HCT116 (cell line): ENCODE results near the gene LRBA. TPM values are rescaled to one million over a fixed set of nuclear protein-coding genes. Genes with fewer than 3 reads are reported as not detected.

Source experiments
- ATAC-seq: fragments of 200-7000 bp; cut with Tn5 transposase; 2 replicates; pipeline ENCODE4 v1.9.1; 2020; ENCODE audit warnings: mild to moderate bottlenecking, moderate library complexity
- Bru-seq: library from RNA; stranded (reverse); fragments of 400-500 nt; gene quantifications from one replicate; lab custom pipeline; 2021; lab: Mats Ljungman, UMichigan
- BruChase-seq, 2 experiments: library from RNA; stranded (reverse); fragments of 400-500 nt; gene quantifications; one replicate each; lab custom pipeline; 2021; lab: Mats Ljungman, UMichigan
- BruUV-seq: library from RNA; stranded (reverse); fragments of 400-500 nt; replicated peaks from 2 replicates; lab custom pipeline; 2021; lab: Mats Ljungman, UMichigan
- CTCF ChIA-PET: fragments of 300-600 bp; sonication (Branson Sonifier 250); formaldehyde crosslinking; loops from one replicate; lab custom pipeline; 2021; ENCODE audit warnings: antibody characterized with exemption; lab: Charles Lee
- POLR2A ChIA-PET: fragments of 300-600, 350-600 bp; sonication (Branson Sonifier 250); formaldehyde crosslinking; loops from one replicate; lab custom pipeline; 2021; ENCODE audit warnings: antibody characterized with exemption; lab: Charles Lee
- RAD21 ChIA-PET, 2 experiments: fragments of 300-600 bp; sonication (Branson Sonifier 250); formaldehyde crosslinking; loops; one replicate each; lab custom pipeline; 2023; ENCODE audit warnings: low total read pairs in 2 of 2; ENCODE audit not compliant: uncharacterized antibody in 2 of 2, unreplicated experiment in 2 of 2, low non-redundant PET in 1 of 2; lab: Charles Lee
- DNase-seq: peaks from one replicate; pipeline ENCODE4 v3.0.0-alpha.2; 2010; ENCODE audit warnings: low read depth, low spot score
- H2AFZ ChIP-seq: fragments of 200-600 bp; shearing (Covaris generic), sonication (generic); 2 replicates; pipeline ENCODE4 v1.6.1; 2017; ENCODE audit warnings: low read depth, mixed run types, mixed read lengths, antibody characterized with exemption, low read length; ENCODE audit not compliant: poor library complexity, severe bottlenecking
- H3K27ac ChIP-seq: 2 replicates; pipeline ENCODE4 v1.5.1; 2012; ENCODE audit warnings: low read depth, low read length
- H3K27me3 ChIP-seq: fragments of 200-600 bp; sonication (generic); 2 replicates; pipeline ENCODE4 v1.6.1; 2016; ENCODE audit warnings: mixed run types, low read length, mixed read lengths; ENCODE audit not compliant: insufficient read depth
- H3K36me3 ChIP-seq, 2 experiments: fragments of 200-500 bp in 1 of 2; fragments of 200-600 bp in 1 of 2; sonication (Bioruptor generic) in 1 of 2; sonication (generic) in 1 of 2; 2 replicates each; pipeline versions ENCODE4 v1.5.1 to v1.6.1; 2014 to 2016; ENCODE audit warnings: low read length in 2 of 2, inconsistent platforms in 1 of 2, mixed read lengths in 1 of 2, mixed run types in 1 of 2; ENCODE audit not compliant: insufficient read depth in 2 of 2, control insufficient read depth in 1 of 2
- H3K4me1 ChIP-seq, 2 experiments: fragments of 200-600 bp in 1 of 2; sonication (generic) in 1 of 2; 2 replicates each; pipeline versions ENCODE4 v1.5.1 to v1.6.1; 2012 to 2017; ENCODE audit warnings: low read length in 2 of 2, inconsistent platforms in 1 of 2, mild to moderate bottlenecking in 1 of 2, mixed read lengths in 1 of 2, mixed run types in 1 of 2, moderate library complexity in 1 of 2; ENCODE audit not compliant: insufficient read depth in 2 of 2, control insufficient read depth in 1 of 2
- H3K4me2 ChIP-seq: fragments of 200-600 bp; sonication (generic); 2 replicates; pipeline ENCODE4 v1.6.1; 2017; ENCODE audit warnings: mixed run types, low read length, mixed read lengths
- H3K4me3 ChIP-seq, 2 experiments: fragments of 200-600 bp in 1 of 2; sonication (generic) in 1 of 2; replicated peaks in 1 of 2; 2 replicates each; pipeline ENCODE4 v1.5.1; 2011 to 2016; ENCODE audit warnings: low read length in 2 of 2, control low read depth in 1 of 2, low read depth in 1 of 2, mild to moderate bottlenecking in 1 of 2, mixed read lengths in 1 of 2, mixed run types in 1 of 2
- H3K79me2 ChIP-seq: fragments of 200-600 bp; sonication (generic); 2 replicates; pipeline ENCODE4 v1.6.1; 2017; ENCODE audit warnings: mild to moderate bottlenecking, mixed run types, low read length, moderate library complexity, mixed read lengths; ENCODE audit not compliant: insufficient read depth
- H3K9ac ChIP-seq: fragments of 200-600 bp; sonication (generic); 2 replicates; pipeline ENCODE4 v1.6.1; 2016; ENCODE audit warnings: low read length, mixed read lengths
- H3K9me2 ChIP-seq: fragments of 200-600 bp; sonication (generic), shearing (Covaris generic); 2 replicates; pipeline ENCODE4 v1.6.1; 2017; ENCODE audit warnings: mixed run types, mild to moderate bottlenecking, moderate library complexity; ENCODE audit not compliant: insufficient read depth
- H3K9me3 ChIP-seq, 2 experiments: fragments of 200-500 bp in 1 of 2; fragments of 200-600 bp in 1 of 2; sonication (Bioruptor generic) in 1 of 2; sonication (generic) in 1 of 2; 2 replicates each; pipeline ENCODE4 v1.6.1; 2014 to 2017; ENCODE audit warnings: low read length in 2 of 2, mixed read lengths in 2 of 2, inconsistent platforms in 1 of 2, low read depth in 1 of 2, mild to moderate bottlenecking in 1 of 2, mixed run types in 1 of 2, moderate library complexity in 1 of 2; ENCODE audit not compliant: control insufficient read depth in 1 of 2, insufficient read depth in 1 of 2
- H4K20me1 ChIP-seq: fragments of 200-600 bp; sonication (generic), shearing (Covaris generic); 2 replicates; pipeline ENCODE4 v1.6.1; 2017; ENCODE audit warnings: mixed run types, mild to moderate bottlenecking, moderate library complexity; ENCODE audit not compliant: insufficient read depth
- CEBPB ChIP-seq: IDR thresholded peaks from 2 replicates; pipeline ENCODE4 v1.6.1; 2012; ENCODE audit warnings: low read depth
- ELF1 ChIP-seq: IDR thresholded peaks from 2 replicates; pipeline ENCODE4 v1.6.1; 2012; ENCODE audit warnings: low read depth, borderline replicate concordance
- POLR2A ChIP-seq: IDR thresholded peaks from 2 replicates; pipeline ENCODE4 v1.7.0; 2011; ENCODE audit warnings: borderline replicate concordance; ENCODE audit not compliant: insufficient read depth, insufficient read length; ENCODE audit errors: extremely low read depth
- POLR2AphosphoS5 ChIP-seq: IDR thresholded peaks from 2 replicates; pipeline ENCODE4 v1.6.1; 2011; ENCODE audit warnings: mild to moderate bottlenecking, low read depth, low read length, moderate library complexity
- SP1 ChIP-seq: IDR thresholded peaks from 2 replicates; pipeline ENCODE4 v1.6.1; 2012; ENCODE audit warnings: low read depth
- TCF7L2 ChIP-seq: IDR thresholded peaks from 2 replicates; pipeline ENCODE4 v1.7.0; 2011; ENCODE audit warnings: borderline replicate concordance, inconsistent platforms; ENCODE audit not compliant: insufficient read depth, insufficient read length; ENCODE audit errors: extremely low read depth
- YY1 ChIP-seq: IDR thresholded peaks from 2 replicates; pipeline ENCODE4 v1.6.1; 2011; ENCODE audit warnings: low read length, low read depth, moderate library complexity, mild to moderate bottlenecking; ENCODE audit not compliant: insufficient replicate concordance; ENCODE audit errors: extremely low read depth
- ZFX ChIP-seq: fragments of 450-650 bp; IDR thresholded peaks from 2 replicates; pipeline ENCODE4 v1.6.1; 2017
- intact Hi-C: fragments of 100-400 bp; cut with micrococcal nuclease; formaldehyde crosslinking; loops from 2 replicates; pipeline ENCODE4 v1.10.0; 2022
- long read RNA-seq: library from polyadenylated mRNA; unstranded; transcript quantifications from one replicate; pipeline ENCODE4 v2.0.0, GENCODE V29; 2021; ENCODE audit not compliant: unreplicated experiment
- polyA plus RNA-seq: library from polyadenylated mRNA; unstranded; fragments of >200 nt; gene quantifications from 2 replicates; pipeline ENCODE4 v1.2.1, GENCODE V29; 2012; ENCODE audit warnings: missing spikeins
- total RNA-seq: library from RNA; stranded (reverse); gene quantifications from one replicate; pipeline ENCODE4 v1.2.1, GENCODE V29; 2021; ENCODE audit not compliant: unreplicated experiment
- TF ChIP-seq, protein P1 (sequence below): IDR thresholded peaks from 2 replicates; pipeline ENCODE4 v1.6.1; 2011; ENCODE audit warnings: mild to moderate bottlenecking, low read length, moderate library complexity; ENCODE audit not compliant: insufficient replicate concordance; ENCODE audit errors: extremely low read depth
- TF ChIP-seq, protein P2 (sequence below): IDR thresholded peaks from 2 replicates; pipeline ENCODE4 v1.6.1; 2012
- TF ChIP-seq, protein P3 (sequence below), 3 experiments: fragments of 200-600 bp in 1 of 3; sonication (generic) in 1 of 3; IDR thresholded peaks in 2 of 3; conservative IDR thresholded peaks in 1 of 3; 2 replicates each; pipeline ENCODE4 v1.5.1; 2012 to 2017; ENCODE audit warnings: low read depth in 2 of 3, low read length in 2 of 3, antibody characterized with exemption in 1 of 3, borderline replicate concordance in 1 of 3, control low read depth in 1 of 3, mild to moderate bottlenecking in 1 of 3, mixed read lengths in 1 of 3, mixed run types in 1 of 3, moderate library complexity in 1 of 3; ENCODE audit not compliant: insufficient read depth in 1 of 3
- TF ChIP-seq, protein P4 (sequence below): IDR thresholded peaks from 2 replicates; pipeline ENCODE4 v1.6.1; 2012

Gene LRBA, protein sequence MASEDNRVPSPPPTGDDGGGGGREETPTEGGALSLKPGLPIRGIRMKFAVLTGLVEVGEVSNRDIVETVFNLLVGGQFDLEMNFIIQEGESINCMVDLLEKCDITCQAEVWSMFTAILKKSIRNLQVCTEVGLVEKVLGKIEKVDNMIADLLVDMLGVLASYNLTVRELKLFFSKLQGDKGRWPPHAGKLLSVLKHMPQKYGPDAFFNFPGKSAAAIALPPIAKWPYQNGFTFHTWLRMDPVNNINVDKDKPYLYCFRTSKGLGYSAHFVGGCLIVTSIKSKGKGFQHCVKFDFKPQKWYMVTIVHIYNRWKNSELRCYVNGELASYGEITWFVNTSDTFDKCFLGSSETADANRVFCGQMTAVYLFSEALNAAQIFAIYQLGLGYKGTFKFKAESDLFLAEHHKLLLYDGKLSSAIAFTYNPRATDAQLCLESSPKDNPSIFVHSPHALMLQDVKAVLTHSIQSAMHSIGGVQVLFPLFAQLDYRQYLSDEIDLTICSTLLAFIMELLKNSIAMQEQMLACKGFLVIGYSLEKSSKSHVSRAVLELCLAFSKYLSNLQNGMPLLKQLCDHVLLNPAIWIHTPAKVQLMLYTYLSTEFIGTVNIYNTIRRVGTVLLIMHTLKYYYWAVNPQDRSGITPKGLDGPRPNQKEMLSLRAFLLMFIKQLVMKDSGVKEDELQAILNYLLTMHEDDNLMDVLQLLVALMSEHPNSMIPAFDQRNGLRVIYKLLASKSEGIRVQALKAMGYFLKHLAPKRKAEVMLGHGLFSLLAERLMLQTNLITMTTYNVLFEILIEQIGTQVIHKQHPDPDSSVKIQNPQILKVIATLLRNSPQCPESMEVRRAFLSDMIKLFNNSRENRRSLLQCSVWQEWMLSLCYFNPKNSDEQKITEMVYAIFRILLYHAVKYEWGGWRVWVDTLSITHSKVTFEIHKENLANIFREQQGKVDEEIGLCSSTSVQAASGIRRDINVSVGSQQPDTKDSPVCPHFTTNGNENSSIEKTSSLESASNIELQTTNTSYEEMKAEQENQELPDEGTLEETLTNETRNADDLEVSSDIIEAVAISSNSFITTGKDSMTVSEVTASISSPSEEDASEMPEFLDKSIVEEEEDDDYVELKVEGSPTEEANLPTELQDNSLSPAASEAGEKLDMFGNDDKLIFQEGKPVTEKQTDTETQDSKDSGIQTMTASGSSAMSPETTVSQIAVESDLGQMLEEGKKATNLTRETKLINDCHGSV (N-terminal part only)
- total RNA-seq (79.8 TPM), Bru-seq, nascent RNA (percentile 91 among the genes with signal in this experiment), BruChase-seq, experiment 1, labeled RNA remaining after a 6-hour chase (percentile 79 among the genes with signal in this experiment), BruChase-seq, experiment 2, labeled RNA remaining after a 2-hour chase (percentile 77 among the genes with signal in this experiment)
- polyA plus RNA-seq, result 40.1 and 40.9 TPM in 2 replicates
- long read RNA-seq, partial matches to known transcripts, result 19 of 32 reads
- long read RNA-seq, other reads (novel, unspliced or antisense), result 11 of 32 reads

DNA sequence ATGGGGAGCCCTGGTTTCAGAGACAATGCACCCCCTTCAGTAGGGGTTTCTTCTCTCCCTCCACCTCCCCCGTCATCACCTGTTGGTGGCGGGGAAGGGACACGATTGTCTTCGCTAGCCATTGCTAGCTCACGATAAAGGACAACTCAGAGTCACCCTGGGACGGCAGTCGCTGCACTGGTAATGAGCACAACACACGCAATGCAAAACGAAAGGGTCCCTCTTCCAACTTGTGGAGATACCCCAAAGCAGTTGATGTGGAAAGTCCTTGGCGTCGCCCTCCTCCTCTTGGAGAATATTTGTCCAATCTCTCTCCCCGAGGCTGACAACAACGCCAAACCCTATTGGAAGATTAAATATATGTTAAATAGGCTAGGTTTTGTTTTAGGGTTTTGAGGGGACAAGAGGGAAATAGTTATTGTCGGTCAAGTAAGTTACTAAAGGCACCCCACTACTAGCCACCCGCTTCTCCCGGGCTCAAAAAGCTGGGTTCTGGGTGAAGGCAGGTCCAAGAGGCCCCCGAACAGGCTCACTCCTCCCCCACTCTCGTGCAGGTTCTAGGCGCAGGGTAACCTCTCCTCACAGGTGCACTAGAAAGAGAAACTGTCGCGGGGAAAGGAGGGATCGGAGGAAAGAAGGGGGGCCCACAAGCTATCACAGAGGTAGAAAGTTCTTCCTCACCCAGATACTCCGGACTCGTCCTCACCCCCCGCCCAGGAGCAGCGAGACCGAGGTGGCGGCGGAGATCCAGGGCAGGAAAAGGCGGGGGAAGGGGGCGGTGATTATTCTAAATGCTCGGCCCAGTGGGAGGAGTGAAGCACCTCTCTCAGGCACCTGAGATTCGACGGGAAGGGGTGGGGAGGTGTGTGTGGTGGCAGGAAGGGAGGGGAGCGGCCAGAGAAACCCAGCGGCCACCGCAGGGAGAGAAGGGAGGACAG lies at the start of gene LRBA:
LRBA (minus strand) TSS at position 764 of the 938 bp plus-strand sequence; CDS start at position 122, 642 bp downstream.
- Histone ChIP-seq H4K20me1 (peaks cover 9% of the 10 kb centered on the region; the same call in 1 of the 2 replicates), H3K79me2 (peaks cover 52% of the 10 kb centered on the region), H3K27ac (peak within 1 kb of the TSS; percentile 98), H3K4me2 (peak within 1 kb of the TSS; percentile 83), H3K9me3 (no peaks in the 10 kb centered on the region), H3K9me2 (no peaks in the 10 kb centered on the region), H3K4me1 (peaks cover 22 to 35% of the 10 kb centered on the region in 2 experiments), H2AFZ (peak within 1 kb of the TSS; percentile 87), H3K9ac (peak within 1 kb of the TSS; percentile 95), H3K4me3 (peak within 1 kb of the TSS; percentile 80 to 85), H3K36me3 (peaks cover 0 to 15% of the 10 kb centered on the region in 2 experiments; a peak in 2 of 4 replicates), H3K27me3 (no peaks in the 10 kb centered on the region)
- intact Hi-C loops, result no loop called here
- TF ChIP-seq POLR2AphosphoS5 (peak; percentile 78; the same call in 1 of the 2 replicates), ELF1 (no peak), TCF7L2 (peak; percentile 6), CEBPB (no peak), ZFX (no peak), SP1 (no peak), YY1 (peak; percentile 2), POLR2A (no peak)
- TF ChIP-seq, protein P1, sequence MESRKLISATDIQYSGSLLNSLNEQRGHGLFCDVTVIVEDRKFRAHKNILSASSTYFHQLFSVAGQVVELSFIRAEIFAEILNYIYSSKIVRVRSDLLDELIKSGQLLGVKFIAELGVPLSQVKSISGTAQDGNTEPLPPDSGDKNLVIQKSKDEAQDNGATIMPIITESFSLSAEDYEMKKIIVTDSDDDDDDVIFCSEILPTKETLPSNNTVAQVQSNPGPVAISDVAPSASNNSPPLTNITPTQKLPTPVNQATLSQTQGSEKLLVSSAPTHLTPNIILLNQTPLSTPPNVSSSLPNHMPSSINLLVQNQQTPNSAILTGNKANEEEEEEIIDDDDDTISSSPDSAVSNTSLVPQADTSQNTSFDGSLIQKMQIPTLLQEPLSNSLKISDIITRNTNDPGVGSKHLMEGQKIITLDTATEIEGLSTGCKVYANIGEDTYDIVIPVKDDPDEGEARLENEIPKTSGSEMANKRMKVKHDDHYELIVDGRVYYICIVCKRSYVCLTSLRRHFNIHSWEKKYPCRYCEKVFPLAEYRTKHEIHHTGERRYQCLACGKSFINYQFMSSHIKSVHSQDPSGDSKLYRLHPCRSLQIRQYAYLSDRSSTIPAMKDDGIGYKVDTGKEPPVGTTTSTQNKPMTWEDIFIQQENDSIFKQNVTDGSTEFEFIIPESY, result peak; percentile 1
- TF ChIP-seq, protein P2, sequence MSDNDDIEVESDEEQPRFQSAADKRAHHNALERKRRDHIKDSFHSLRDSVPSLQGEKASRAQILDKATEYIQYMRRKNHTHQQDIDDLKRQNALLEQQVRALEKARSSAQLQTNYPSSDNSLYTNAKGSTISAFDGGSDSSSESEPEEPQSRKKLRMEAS, result no peak
- TF ChIP-seq, protein P3, sequence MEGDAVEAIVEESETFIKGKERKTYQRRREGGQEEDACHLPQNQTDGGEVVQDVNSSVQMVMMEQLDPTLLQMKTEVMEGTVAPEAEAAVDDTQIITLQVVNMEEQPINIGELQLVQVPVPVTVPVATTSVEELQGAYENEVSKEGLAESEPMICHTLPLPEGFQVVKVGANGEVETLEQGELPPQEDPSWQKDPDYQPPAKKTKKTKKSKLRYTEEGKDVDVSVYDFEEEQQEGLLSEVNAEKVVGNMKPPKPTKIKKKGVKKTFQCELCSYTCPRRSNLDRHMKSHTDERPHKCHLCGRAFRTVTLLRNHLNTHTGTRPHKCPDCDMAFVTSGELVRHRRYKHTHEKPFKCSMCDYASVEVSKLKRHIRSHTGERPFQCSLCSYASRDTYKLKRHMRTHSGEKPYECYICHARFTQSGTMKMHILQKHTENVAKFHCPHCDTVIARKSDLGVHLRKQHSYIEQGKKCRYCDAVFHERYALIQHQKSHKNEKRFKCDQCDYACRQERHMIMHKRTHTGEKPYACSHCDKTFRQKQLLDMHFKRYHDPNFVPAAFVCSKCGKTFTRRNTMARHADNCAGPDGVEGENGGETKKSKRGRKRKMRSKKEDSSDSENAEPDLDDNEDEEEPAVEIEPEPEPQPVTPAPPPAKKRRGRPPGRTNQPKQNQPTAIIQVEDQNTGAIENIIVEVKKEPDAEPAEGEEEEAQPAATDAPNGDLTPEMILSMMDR (IDR thresholded peaks at IDR 0.05 in 2 of 3, conservative IDR thresholded peaks at IDR 0.05 in 1 of 3; ENCODE audit: borderline replicate concordance in 1 of 3, insufficient read depth in 1 of 3, low read depth in 2 of 3, low read length in 2 of 3), result no peak
- TF ChIP-seq, protein P4, sequence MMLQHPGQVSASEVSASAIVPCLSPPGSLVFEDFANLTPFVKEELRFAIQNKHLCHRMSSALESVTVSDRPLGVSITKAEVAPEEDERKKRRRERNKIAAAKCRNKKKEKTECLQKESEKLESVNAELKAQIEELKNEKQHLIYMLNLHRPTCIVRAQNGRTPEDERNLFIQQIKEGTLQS, result no peak
- DNase-seq (peak; percentile 81), ATAC-seq (peak; percentile 82)
- RAD21 ChIA-PET, result no interaction called here
- POLR2A ChIA-PET, result no interaction called here
- CTCF ChIA-PET, result no interaction called here
- BruUV-seq, result TSS peak; percentile 80
